IMR-90 (cell line): ENCODE data around the gene RNF146. TPM values are rescaled to one million over a fixed set of nuclear protein-coding genes. Genes with fewer than 3 reads are reported as not detected.

ENCODE experiments used
- ATAC-seq: fragments of 200-7000 bp; cut with Tn5 transposase; 2 replicates; pipeline ENCODE4 v1.9.1; 2020; ENCODE audit warnings: low read depth, mild to moderate bottlenecking, moderate library complexity
- BruUV-seq: library from RNA; stranded (reverse); fragments of 400-500 nt; replicated peaks from 2 replicates; lab custom pipeline; 2021; lab: Mats Ljungman, UMichigan
- CTCF ChIA-PET: fragments of 300-600 bp; formaldehyde crosslinking; extraction: SDS; loops from one replicate; lab custom pipeline; 2021; ENCODE audit warnings: antibody characterized with exemption; lab: Yijun Ruan, JAX
- POLR2A ChIA-PET: fragments of 300-600 bp; sonication (Branson Sonifier 250); formaldehyde crosslinking; loops from one replicate; lab custom pipeline; 2022; ENCODE audit warnings: antibody characterized with exemption; ENCODE audit not compliant: unreplicated experiment; lab: Charles Lee
- DNase-seq: peaks from one replicate; pipeline ENCODE4 v3.0.0; 2013
- H2AFZ ChIP-seq: replicated peaks from 2 replicates; pipeline ENCODE3; 2013; ENCODE audit warnings: low read length, mild to moderate bottlenecking; ENCODE audit not compliant: poor library complexity
- H2AK5ac ChIP-seq: 2 replicates; pipeline ENCODE4 v1.6.1; 2013; ENCODE audit warnings: low read depth, low read length, inconsistent platforms
- H2AK9ac ChIP-seq: replicated peaks from 2 replicates; pipeline ENCODE3; 2013; ENCODE audit warnings: mild to moderate bottlenecking, low read depth, low read length, moderate library complexity; ENCODE audit not compliant: poor library complexity
- H2BK120ac ChIP-seq: 2 replicates; pipeline ENCODE4 v1.6.1; 2013; ENCODE audit warnings: low read depth, low read length, inconsistent platforms
- H2BK15ac ChIP-seq: 3 replicates; pipeline ENCODE4 v1.6.1; 2013; ENCODE audit warnings: low read depth, low read length, inconsistent platforms
- H2BK20ac ChIP-seq: 2 replicates; pipeline ENCODE4 v1.6.1; 2013; ENCODE audit warnings: low read depth, mild to moderate bottlenecking, inconsistent platforms, low read length, moderate library complexity
- H2BK5ac ChIP-seq: 2 replicates; pipeline ENCODE4 v1.6.1; 2013; ENCODE audit warnings: mild to moderate bottlenecking, low read depth, low read length, inconsistent platforms; ENCODE audit not compliant: poor library complexity, severe bottlenecking
- H3K14ac ChIP-seq: replicated peaks from 2 replicates; pipeline ENCODE4 v1.6.1; 2013; ENCODE audit warnings: low read depth, low read length, inconsistent platforms
- H3K18ac ChIP-seq: 2 replicates; pipeline ENCODE4 v1.6.1; 2013; ENCODE audit warnings: low read depth, low read length, control low read depth
- H3K23ac ChIP-seq: 2 replicates; pipeline ENCODE4 v1.6.1; 2013; ENCODE audit warnings: low read depth, low read length, inconsistent platforms
- H3K27ac ChIP-seq: 2 replicates; pipeline ENCODE4 v1.5.1; 2013; ENCODE audit warnings: mild to moderate bottlenecking, control low read depth, low read length; ENCODE audit not compliant: insufficient read depth
- H3K27me3 ChIP-seq: 2 replicates; pipeline ENCODE4 v1.6.1; 2013; ENCODE audit warnings: low read length; ENCODE audit not compliant: control insufficient read depth, insufficient read depth
- H3K36me3 ChIP-seq: 2 replicates; pipeline ENCODE4 v1.6.1; 2013; ENCODE audit warnings: low read length, mixed read lengths; ENCODE audit not compliant: control insufficient read depth, insufficient read depth
- H3K4ac ChIP-seq: 2 replicates; pipeline ENCODE4 v1.6.1; 2013; ENCODE audit warnings: low read depth, low read length, inconsistent platforms
- H3K4me1 ChIP-seq: 2 replicates; pipeline ENCODE4 v1.6.1; 2013; ENCODE audit warnings: low read length, mixed read lengths; ENCODE audit not compliant: control insufficient read depth, insufficient read depth
- H3K4me2 ChIP-seq: 2 replicates; pipeline ENCODE4 v1.6.1; 2013; ENCODE audit warnings: low read depth, mild to moderate bottlenecking, control low read depth, low read length, moderate library complexity
- H3K4me3 ChIP-seq: 2 replicates; pipeline ENCODE4 v1.5.1; 2013; ENCODE audit warnings: low read depth, mild to moderate bottlenecking, control low read depth, low read length, moderate library complexity; ENCODE audit not compliant: insufficient read depth
- H3K56ac ChIP-seq: 2 replicates; pipeline ENCODE4 v1.6.1; 2013; ENCODE audit warnings: low read length, inconsistent platforms; ENCODE audit not compliant: insufficient read depth; ENCODE audit errors: extremely low read depth
- H3K79me1 ChIP-seq, 2 experiments: 2 replicates each; pipeline ENCODE4 v1.6.1; 2013; ENCODE audit warnings: low read length in 2 of 2, inconsistent platforms in 1 of 2, low read depth in 1 of 2
- H3K9ac ChIP-seq: 2 replicates; pipeline ENCODE4 v1.6.1; 2013; ENCODE audit warnings: low read depth, low read length, control low read depth
- H3K9me1 ChIP-seq: 2 replicates; pipeline ENCODE4 v1.6.1; 2013; ENCODE audit warnings: low read length, inconsistent platforms; ENCODE audit not compliant: insufficient read depth
- H3K9me3 ChIP-seq: 2 replicates; pipeline ENCODE4 v1.6.1; 2013; ENCODE audit warnings: low read length; ENCODE audit not compliant: control insufficient read depth, insufficient read depth
- H4K20me1 ChIP-seq: 2 replicates; pipeline ENCODE4 v1.6.1; 2013; ENCODE audit warnings: low read length, inconsistent platforms; ENCODE audit not compliant: insufficient read depth
- H4K5ac ChIP-seq: 2 replicates; pipeline ENCODE4 v1.6.1; 2013; ENCODE audit warnings: mild to moderate bottlenecking, low read depth, low read length, control low read depth
- H4K8ac ChIP-seq, 2 experiments: 2 replicates each; pipeline ENCODE4 v1.6.1; 2013; ENCODE audit warnings: low read depth in 2 of 2, low read length in 2 of 2, control low read depth in 1 of 2, inconsistent platforms in 1 of 2
- H4K91ac ChIP-seq: 2 replicates; pipeline ENCODE4 v1.6.1; 2013; ENCODE audit warnings: low read depth, low read length, inconsistent platforms; ENCODE audit not compliant: insufficient read depth
- CEBPB ChIP-seq: IDR thresholded peaks from 2 replicates; pipeline ENCODE4 v1.6.1; 2012; ENCODE audit warnings: low read depth, low read length, improper control_type of control experiment
- CHD1 ChIP-seq: IDR thresholded peaks from 2 replicates; pipeline ENCODE4 v1.6.1; 2012; ENCODE audit warnings: low read depth, low read length, improper control_type of control experiment
- ELK1 ChIP-seq: fragments of 150-350 bp; IDR thresholded peaks from 2 replicates; pipeline ENCODE4 v1.6.1; 2016; ENCODE audit warnings: low read depth, mild to moderate bottlenecking, low read length, moderate library complexity, borderline replicate concordance
- MAZ ChIP-seq: IDR thresholded peaks from 2 replicates; pipeline ENCODE4 v1.6.1; 2012; ENCODE audit warnings: low read depth, mild to moderate bottlenecking, low read length, improper control_type of control experiment, moderate library complexity, borderline replicate concordance
- POLR2A ChIP-seq: IDR thresholded peaks from 2 replicates; pipeline ENCODE4 v1.6.1; 2012; ENCODE audit warnings: mild to moderate bottlenecking, low read depth, low read length
- RAD21 ChIP-seq: IDR thresholded peaks from 2 replicates; pipeline ENCODE4 v1.6.1; 2012; ENCODE audit warnings: low read length, improper control_type of control experiment
- RFX5 ChIP-seq: IDR thresholded peaks from 2 replicates; pipeline ENCODE4 v1.8.0; 2012; ENCODE audit warnings: low read depth, mild to moderate bottlenecking, low read length, moderate library complexity
- SMC3 ChIP-seq: fragments of 150-350 bp; IDR thresholded peaks from 2 replicates; pipeline ENCODE4 v1.6.1; 2016; ENCODE audit warnings: low read depth, mild to moderate bottlenecking, antibody characterized with exemption, low read length, moderate library complexity
- WGBS, 2 experiments: methylation state at CpG; one replicate each; pipeline versions ENCODE4 v1.1.5 to v1.1.7; 2013; ENCODE audit warnings: missing lambda C conversion rate in 2 of 2; ENCODE audit not compliant: insufficient read length in 1 of 2; ENCODE audit errors: extremely low coverage in 2 of 2; 5-methylcytosine and 5-hydroxymethylcytosine counted together
- dilution Hi-C: fragments of 300-500 bp; cut with HindIII; formaldehyde crosslinking; loops from one replicate; pipeline ENCODE4 v1.14.3; 2018; ENCODE audit warnings: low sequenced_read_pairs; ENCODE audit not compliant: unreplicated experiment
- in situ Hi-C: fragments of 300-500 bp; cut with MboI; formaldehyde crosslinking; loops from 3 replicates; pipeline ENCODE4 v1.14.3; 2019; ENCODE audit warnings: low sequenced_read_pairs, inconsistent platforms, mixed read lengths
- intact Hi-C: fragments of 100-400 bp; cut with micrococcal nuclease; formaldehyde crosslinking; loops from 2 replicates; pipeline ENCODE4 v1.10.0; 2022
- polyA plus RNA-seq, 3 experiments: library from polyadenylated mRNA; depleted of rRNA; stranded (reverse); fragments of >200 nt; gene quantifications; 2 replicates each; pipeline ENCODE4 v1.2.3, GENCODE V29; 2012; ENCODE audit warnings: low replicate concordance in 1 of 3
- total RNA-seq: library from RNA; depleted of rRNA; stranded (reverse); fragments of >200 nt; gene quantifications from 2 replicates; pipeline ENCODE4 v1.2.3, GENCODE V29; 2012

Gene RNF146
- total and polyA plus RNA-seq, 2 of the 4 experiments (the other 2 are of a cell fraction), result 24.0 to 32.2 TPM

- TF ChIP-seq SMC3, result no peak
- TF ChIP-seq RAD21, result no peak
Measured at GRCh38 chr6:127247114-127248096, 19.3 kb upstream of the RNF146 start (continued).

GRCh38 chr6:127249621-127250020 is 17.0 kb upstream of the RNF146 start:
- TF ChIP-seq CHD1 (no peak), RFX5 (no peak), POLR2A (no peak), ELK1 (no peak), CEBPB (no peak), MAZ (no peak)
- ATAC-seq, result no peak
- intact Hi-C loops, result no loop called here
- H4K91ac ChIP-seq, result no peak overlapping the region
- no peak overlapping the region for H2AFZ ChIP-seq
- no peaks in the 10 kb centered on the region for H3K36me3 ChIP-seq
- H3K4me1 ChIP-seq, result no peaks in the 10 kb centered on the region
- in situ Hi-C loops, result no loop called here
- no TSS peak for BruUV-seq
- no peak overlapping the region for H2BK15ac ChIP-seq
- H2AK9ac ChIP-seq, result no peak overlapping the region
- POLR2A ChIA-PET, result no interaction called here
- no peak overlapping the region for H4K8ac ChIP-seq
- no peak overlapping the region for H2AK5ac ChIP-seq
- H3K4ac ChIP-seq, result no peak overlapping the region
- no peaks in the 10 kb centered on the region for H3K9me1 ChIP-seq
- dilution Hi-C loops, result no loop called here
- no peak overlapping the region for H3K4me3 ChIP-seq
- no peaks in the 10 kb centered on the region for H4K20me1 ChIP-seq
- H3K14ac ChIP-seq, result no peak overlapping the region
- CTCF ChIA-PET, result no interaction called here
- H3K56ac ChIP-seq, result no peak overlapping the region
- no peak overlapping the region for H2BK120ac ChIP-seq
- no peak overlapping the region for H3K27ac ChIP-seq
- no peak overlapping the region for H3K23ac ChIP-seq
- no peak overlapping the region for H4K5ac ChIP-seq
- no peak overlapping the region for H2BK5ac ChIP-seq
- no CpG with 5 or more reads among the region's 1 CpG for WGBS, 2 experiments
- H3K27me3 ChIP-seq, result no peaks in the 10 kb centered on the region
- H3K79me1 ChIP-seq, result no peaks in the 10 kb centered on the region
- no peak overlapping the region for H2BK20ac ChIP-seq
- no peak overlapping the region for H3K9ac ChIP-seq
- H3K18ac ChIP-seq, result no peak overlapping the region
- H3K9me3 ChIP-seq, result no peaks in the 10 kb centered on the region
- DNase-seq, result no peak
- no peak overlapping the region for H3K4me2 ChIP-seq
